ENCODE measurements around the gene ZXDC.

GRCh38 chr3:126401611-126402160 is 74.0 kb downstream of the ZXDC start:
- TF ChIP-seq CTCF (IDR thresholded peaks at IDR 0.05) (no peak), POLR2A (IDR thresholded peaks at IDR 0.05) (no peak), POLR2AphosphoS5 (IDR thresholded peaks at IDR 0.05) (no peak)
